Liver (tissue), 9 donors: ENCODE data around the gene RANBP17. TPM values are rescaled to one million over a fixed set of nuclear protein-coding genes. Genes with fewer than 3 reads are reported as not detected.

ENCODE experiments used
- DNase-seq: peaks from one replicate; pipeline ENCODE4 v3.0.0-alpha.2; 2017; ENCODE audit warnings: low spot score
- H3K27ac ChIP-seq, 2 donors: one replicate each; pipeline ENCODE4 v1.7.0; 2013; ENCODE audit warnings: inconsistent platforms in 2 of 2, low read length in 2 of 2, control low read depth in 1 of 2, low read depth in 1 of 2, mild to moderate bottlenecking in 1 of 2
- H3K27me3 ChIP-seq, 4 donors: one replicate each; pipeline versions ENCODE4 v1.6.1 to v1.7.0; 2013; ENCODE audit warnings: low read length in 3 of 4, inconsistent platforms in 1 of 4, mild to moderate bottlenecking in 1 of 4, moderate library complexity in 1 of 4; ENCODE audit not compliant: control insufficient read depth in 4 of 4, insufficient read depth in 4 of 4
- H3K36me3 ChIP-seq, 4 donors: one replicate each; pipeline versions ENCODE4 v1.6.1 to v1.7.0; 2013; ENCODE audit warnings: low read length in 3 of 4, mild to moderate bottlenecking in 3 of 4, low read depth in 1 of 4, moderate library complexity in 1 of 4; ENCODE audit not compliant: control insufficient read depth in 4 of 4, insufficient read depth in 3 of 4
- H3K4me1 ChIP-seq, 4 donors: one replicate each; pipeline versions ENCODE4 v1.6.1 to v1.7.0; 2013; ENCODE audit warnings: low read length in 3 of 4, mild to moderate bottlenecking in 3 of 4, moderate library complexity in 1 of 4; ENCODE audit not compliant: control insufficient read depth in 4 of 4, insufficient read depth in 4 of 4
- H3K4me3 ChIP-seq, 3 donors: one replicate each; pipeline versions ENCODE4 v1.6.1 to v1.7.0; 2013; ENCODE audit warnings: low read length in 3 of 3, control low read depth in 1 of 3, low read depth in 1 of 3, mild to moderate bottlenecking in 1 of 3
- H3K9ac ChIP-seq, 2 donors: one replicate each; pipeline ENCODE4 v1.7.0; 2013; ENCODE audit warnings: low read length in 2 of 2, mild to moderate bottlenecking in 2 of 2, moderate library complexity in 2 of 2, control low read depth in 1 of 2, low read depth in 1 of 2
- H3K9me3 ChIP-seq, 4 donors: one replicate each; pipeline versions ENCODE4 v1.6.1 to v1.7.0; 2013; ENCODE audit warnings: low read length in 3 of 4; ENCODE audit not compliant: control insufficient read depth in 4 of 4
- EGR1 ChIP-seq, 2 donors: IDR thresholded peaks; 2 replicates each; pipeline ENCODE4 v1.6.1; 2016 to 2018; ENCODE audit warnings: antibody characterized with exemption in 2 of 2, low read depth in 2 of 2
- FOXA1 ChIP-seq: IDR thresholded peaks from 2 replicates; pipeline ENCODE4 v1.6.1; 2016; ENCODE audit warnings: antibody characterized with exemption
- FOXA2 ChIP-seq: IDR thresholded peaks from 2 replicates; pipeline ENCODE4 v1.6.1; 2016; ENCODE audit warnings: antibody characterized with exemption
- GABPA ChIP-seq, 2 donors: IDR thresholded peaks in 1 of 2; conservative IDR thresholded peaks in 1 of 2; 2 replicates each; pipeline ENCODE4 v1.6.1; 2016; ENCODE audit warnings: antibody characterized with exemption in 2 of 2, mild to moderate bottlenecking in 1 of 2, moderate library complexity in 1 of 2
- HNF4G ChIP-seq: IDR thresholded peaks from 2 replicates; pipeline ENCODE4 v1.6.1; 2016; ENCODE audit warnings: antibody characterized with exemption
- JUND ChIP-seq, 2 donors: IDR thresholded peaks; 2 replicates each; pipeline ENCODE4 v1.6.1; 2016; ENCODE audit warnings: antibody characterized with exemption in 2 of 2
- NR2F2 ChIP-seq: IDR thresholded peaks from 2 replicates; pipeline ENCODE4 v1.6.1; 2016; ENCODE audit warnings: antibody characterized with exemption
- RAD21 ChIP-seq, 2 donors: IDR thresholded peaks; 2 replicates each; pipeline ENCODE4 v1.6.1; 2016; ENCODE audit warnings: antibody characterized with exemption in 2 of 2, mild to moderate bottlenecking in 2 of 2
- RXRA ChIP-seq, 2 donors: IDR thresholded peaks; 2 replicates each; pipeline ENCODE4 v1.6.1; 2017 to 2018; ENCODE audit warnings: antibody characterized with exemption in 2 of 2, mild to moderate bottlenecking in 1 of 2
- SP1 ChIP-seq: IDR thresholded peaks from 2 replicates; pipeline ENCODE4 v1.6.1; 2018; ENCODE audit warnings: antibody characterized with exemption, mild to moderate bottlenecking
- TAF1 ChIP-seq: conservative IDR thresholded peaks from 2 replicates; pipeline ENCODE4 v1.6.1; 2016; ENCODE audit warnings: antibody characterized with exemption, mild to moderate bottlenecking
- YY1 ChIP-seq: IDR thresholded peaks from 2 replicates; pipeline ENCODE4 v1.6.1; 2016; ENCODE audit warnings: antibody characterized with exemption, mild to moderate bottlenecking
- WGBS: extraction: QIAGEN DNeasy Blood & Tissue Kit; methylation state at CpG from one replicate; pipeline ENCODE4 v1.1.7; 2013; 5-methylcytosine and 5-hydroxymethylcytosine counted together
- polyA plus RNA-seq, 2 donors: library from polyadenylated mRNA; stranded (reverse) in 1 of 2; unstranded in 1 of 2; fragments of 200-250 nt in 1 of 2; fragments of >200 nt in 1 of 2; fragmentation: Nextera tagmentation in 1 of 2; extraction: Ambion mirVana in 1 of 2; gene quantifications; one replicate each; pipeline versions ENCODE4 v1.2.1 to v1.2.3, GENCODE V29; 2013 to 2015
- total RNA-seq, 2 donors: library from RNA; depleted of rRNA; stranded (reverse); fragments of >200 nt; gene quantifications; one replicate each; pipeline ENCODE4 v1.2.3, GENCODE V29; 2014
- TF ChIP-seq, protein P1 (sequence below): IDR thresholded peaks from 2 replicates; pipeline ENCODE4 v1.6.1; 2016; ENCODE audit warnings: antibody characterized with exemption, mild to moderate bottlenecking
- TF ChIP-seq, protein P2 (sequence below): IDR thresholded peaks from 2 replicates; pipeline ENCODE4 v1.6.1; 2016; ENCODE audit warnings: antibody characterized with exemption
- TF ChIP-seq, protein P3 (sequence below): IDR thresholded peaks from 2 replicates; pipeline ENCODE4 v1.6.1; 2016; ENCODE audit warnings: antibody characterized with exemption
- TF ChIP-seq, protein P4 (sequence below): fragments of 150-350 bp; IDR thresholded peaks from 2 replicates; pipeline ENCODE4 v1.5.1; 2017; ENCODE audit warnings: improper control_type of control experiment, low read depth, low read length; ENCODE audit not compliant: missing input control
- TF ChIP-seq, protein P5 (sequence below): IDR thresholded peaks from 2 replicates; pipeline ENCODE4 v1.6.1; 2016; ENCODE audit warnings: antibody characterized with exemption
- donor health status: healthy.
- donor health status: healthy.
- donor health status: healthy.
- donor health status: healthy.
- donor health status: healthy.

RANBP17 gene
- total and polyA plus RNA-seq, 4 donors: 0.83 to 10.8 (median 7.9) TPM

DNA sequence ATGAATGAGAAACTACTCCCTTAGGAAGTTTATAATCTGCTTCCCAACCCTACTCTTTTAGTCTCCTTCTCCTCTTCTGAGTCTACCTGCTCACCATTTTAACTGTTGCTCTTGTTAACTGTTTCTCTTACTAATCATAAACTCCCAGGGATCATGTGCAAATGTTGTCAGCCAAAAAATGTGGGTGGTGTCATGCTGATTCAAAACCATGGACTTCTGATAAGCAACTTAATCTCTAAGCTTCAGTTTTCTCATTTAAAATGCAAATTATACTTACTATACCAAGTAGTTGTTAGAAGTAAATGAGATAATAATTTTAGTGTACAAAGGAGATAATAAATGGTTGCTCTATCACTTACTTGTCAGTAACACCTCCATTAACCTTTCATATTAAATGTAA, 401.4 kb downstream of the RANBP17 start:
- Histone ChIP-seq H3K27me3 (no peaks in the 10 kb centered on the region), H3K4me3 (no peak overlapping the region), H3K9ac (no peak overlapping the region), H3K4me1 (no peaks in the 10 kb centered on the region), H3K27ac (no peak overlapping the region), H3K36me3 (no peaks in the 10 kb centered on the region), H3K9me3 (no peaks in the 10 kb centered on the region)
- no peak for DNase-seq
- TF ChIP-seq FOXA1: no peak
- TF ChIP-seq HNF4G: no peak
- TF ChIP-seq, protein P1, sequence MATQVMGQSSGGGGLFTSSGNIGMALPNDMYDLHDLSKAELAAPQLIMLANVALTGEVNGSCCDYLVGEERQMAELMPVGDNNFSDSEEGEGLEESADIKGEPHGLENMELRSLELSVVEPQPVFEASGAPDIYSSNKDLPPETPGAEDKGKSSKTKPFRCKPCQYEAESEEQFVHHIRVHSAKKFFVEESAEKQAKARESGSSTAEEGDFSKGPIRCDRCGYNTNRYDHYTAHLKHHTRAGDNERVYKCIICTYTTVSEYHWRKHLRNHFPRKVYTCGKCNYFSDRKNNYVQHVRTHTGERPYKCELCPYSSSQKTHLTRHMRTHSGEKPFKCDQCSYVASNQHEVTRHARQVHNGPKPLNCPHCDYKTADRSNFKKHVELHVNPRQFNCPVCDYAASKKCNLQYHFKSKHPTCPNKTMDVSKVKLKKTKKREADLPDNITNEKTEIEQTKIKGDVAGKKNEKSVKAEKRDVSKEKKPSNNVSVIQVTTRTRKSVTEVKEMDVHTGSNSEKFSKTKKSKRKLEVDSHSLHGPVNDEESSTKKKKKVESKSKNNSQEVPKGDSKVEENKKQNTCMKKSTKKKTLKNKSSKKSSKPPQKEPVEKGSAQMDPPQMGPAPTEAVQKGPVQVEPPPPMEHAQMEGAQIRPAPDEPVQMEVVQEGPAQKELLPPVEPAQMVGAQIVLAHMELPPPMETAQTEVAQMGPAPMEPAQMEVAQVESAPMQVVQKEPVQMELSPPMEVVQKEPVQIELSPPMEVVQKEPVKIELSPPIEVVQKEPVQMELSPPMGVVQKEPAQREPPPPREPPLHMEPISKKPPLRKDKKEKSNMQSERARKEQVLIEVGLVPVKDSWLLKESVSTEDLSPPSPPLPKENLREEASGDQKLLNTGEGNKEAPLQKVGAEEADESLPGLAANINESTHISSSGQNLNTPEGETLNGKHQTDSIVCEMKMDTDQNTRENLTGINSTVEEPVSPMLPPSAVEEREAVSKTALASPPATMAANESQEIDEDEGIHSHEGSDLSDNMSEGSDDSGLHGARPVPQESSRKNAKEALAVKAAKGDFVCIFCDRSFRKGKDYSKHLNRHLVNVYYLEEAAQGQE: no peak
- TF ChIP-seq, protein P2, sequence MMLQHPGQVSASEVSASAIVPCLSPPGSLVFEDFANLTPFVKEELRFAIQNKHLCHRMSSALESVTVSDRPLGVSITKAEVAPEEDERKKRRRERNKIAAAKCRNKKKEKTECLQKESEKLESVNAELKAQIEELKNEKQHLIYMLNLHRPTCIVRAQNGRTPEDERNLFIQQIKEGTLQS: no peak
- TF ChIP-seq JUND (IDR thresholded peaks at IDR 0.05): no peak
- no peak for TF ChIP-seq EGR1 (IDR thresholded peaks at IDR 0.05; ENCODE audit: low read depth in 2 of 2)
- no peak for TF ChIP-seq TAF1
- no peak for TF ChIP-seq RXRA (IDR thresholded peaks at IDR 0.05)
- TF ChIP-seq YY1: no peak
- TF ChIP-seq, protein P3, sequence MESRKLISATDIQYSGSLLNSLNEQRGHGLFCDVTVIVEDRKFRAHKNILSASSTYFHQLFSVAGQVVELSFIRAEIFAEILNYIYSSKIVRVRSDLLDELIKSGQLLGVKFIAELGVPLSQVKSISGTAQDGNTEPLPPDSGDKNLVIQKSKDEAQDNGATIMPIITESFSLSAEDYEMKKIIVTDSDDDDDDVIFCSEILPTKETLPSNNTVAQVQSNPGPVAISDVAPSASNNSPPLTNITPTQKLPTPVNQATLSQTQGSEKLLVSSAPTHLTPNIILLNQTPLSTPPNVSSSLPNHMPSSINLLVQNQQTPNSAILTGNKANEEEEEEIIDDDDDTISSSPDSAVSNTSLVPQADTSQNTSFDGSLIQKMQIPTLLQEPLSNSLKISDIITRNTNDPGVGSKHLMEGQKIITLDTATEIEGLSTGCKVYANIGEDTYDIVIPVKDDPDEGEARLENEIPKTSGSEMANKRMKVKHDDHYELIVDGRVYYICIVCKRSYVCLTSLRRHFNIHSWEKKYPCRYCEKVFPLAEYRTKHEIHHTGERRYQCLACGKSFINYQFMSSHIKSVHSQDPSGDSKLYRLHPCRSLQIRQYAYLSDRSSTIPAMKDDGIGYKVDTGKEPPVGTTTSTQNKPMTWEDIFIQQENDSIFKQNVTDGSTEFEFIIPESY: no peak
- no peak for TF ChIP-seq FOXA2

DNA sequence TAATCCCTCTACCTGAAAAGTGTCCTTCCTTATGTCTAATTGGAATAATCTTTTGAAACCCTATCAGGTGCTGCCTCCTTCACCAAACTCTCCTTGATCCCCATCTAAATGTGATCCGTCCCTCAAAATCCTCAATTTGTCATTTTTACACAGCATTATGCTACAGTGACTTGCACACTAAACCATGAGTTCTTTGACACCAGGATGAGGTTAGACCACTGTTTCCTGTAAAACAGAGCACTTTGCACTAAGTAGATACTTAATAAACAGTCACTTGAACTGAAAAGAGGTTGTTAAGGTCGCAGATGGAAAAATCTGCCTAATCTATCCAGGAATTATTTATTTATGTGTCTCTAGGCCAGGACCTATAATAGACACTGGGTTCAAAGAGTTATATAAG, 403.0 kb downstream of the RANBP17 start:
- H3K36me3 ChIP-seq: no peaks in the 10 kb centered on the region
- DNase-seq: no peak
- no peak overlapping the region for H3K27ac ChIP-seq
- no peaks in the 10 kb centered on the region for H3K9me3 ChIP-seq
- no peak overlapping the region for H3K9ac ChIP-seq
- no peak overlapping the region for H3K4me3 ChIP-seq
- no peaks in the 10 kb centered on the region for H3K27me3 ChIP-seq
- H3K4me1 ChIP-seq: no peaks in the 10 kb centered on the region
- 83% methylated on average over 2 of the region's 2 CpGs for WGBS
- no peak for TF ChIP-seq YY1
- TF ChIP-seq SP1: no peak
- TF ChIP-seq HNF4G: no peak
- no peak for TF ChIP-seq GABPA (IDR thresholded peaks at IDR 0.05 in 1 of 2, conservative IDR thresholded peaks at IDR 0.05 in 1 of 2)
- TF ChIP-seq FOXA1: no peak
- TF ChIP-seq, protein P3: no peak
- TF ChIP-seq, protein P1: no peak
- TF ChIP-seq RXRA (IDR thresholded peaks at IDR 0.05): no peak
- TF ChIP-seq, protein P4, sequence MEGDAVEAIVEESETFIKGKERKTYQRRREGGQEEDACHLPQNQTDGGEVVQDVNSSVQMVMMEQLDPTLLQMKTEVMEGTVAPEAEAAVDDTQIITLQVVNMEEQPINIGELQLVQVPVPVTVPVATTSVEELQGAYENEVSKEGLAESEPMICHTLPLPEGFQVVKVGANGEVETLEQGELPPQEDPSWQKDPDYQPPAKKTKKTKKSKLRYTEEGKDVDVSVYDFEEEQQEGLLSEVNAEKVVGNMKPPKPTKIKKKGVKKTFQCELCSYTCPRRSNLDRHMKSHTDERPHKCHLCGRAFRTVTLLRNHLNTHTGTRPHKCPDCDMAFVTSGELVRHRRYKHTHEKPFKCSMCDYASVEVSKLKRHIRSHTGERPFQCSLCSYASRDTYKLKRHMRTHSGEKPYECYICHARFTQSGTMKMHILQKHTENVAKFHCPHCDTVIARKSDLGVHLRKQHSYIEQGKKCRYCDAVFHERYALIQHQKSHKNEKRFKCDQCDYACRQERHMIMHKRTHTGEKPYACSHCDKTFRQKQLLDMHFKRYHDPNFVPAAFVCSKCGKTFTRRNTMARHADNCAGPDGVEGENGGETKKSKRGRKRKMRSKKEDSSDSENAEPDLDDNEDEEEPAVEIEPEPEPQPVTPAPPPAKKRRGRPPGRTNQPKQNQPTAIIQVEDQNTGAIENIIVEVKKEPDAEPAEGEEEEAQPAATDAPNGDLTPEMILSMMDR: no peak
- TF ChIP-seq RAD21 (IDR thresholded peaks at IDR 0.05): no peak
- no peak for TF ChIP-seq JUND (IDR thresholded peaks at IDR 0.05)
- TF ChIP-seq TAF1: no peak
- TF ChIP-seq, protein P5, sequence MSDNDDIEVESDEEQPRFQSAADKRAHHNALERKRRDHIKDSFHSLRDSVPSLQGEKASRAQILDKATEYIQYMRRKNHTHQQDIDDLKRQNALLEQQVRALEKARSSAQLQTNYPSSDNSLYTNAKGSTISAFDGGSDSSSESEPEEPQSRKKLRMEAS: no peak
- TF ChIP-seq, protein P2: no peak
- no peak for TF ChIP-seq EGR1 (IDR thresholded peaks at IDR 0.05; ENCODE audit: low read depth in 2 of 2)
- no peak for TF ChIP-seq NR2F2
